Camera-type eye (tissue), 1 donor: ENCODE results near the gene GP5. TPM values are rescaled to one million over a fixed set of nuclear protein-coding genes. Genes with fewer than 3 reads are reported as not detected.

Experiments
- total RNA-seq: library from RNA; depleted of rRNA; stranded (reverse); fragments of >200 nt; gene quantifications from one replicate; pipeline ENCODE4 v1.2.3, GENCODE V29; 2014

The GP5 gene, protein sequence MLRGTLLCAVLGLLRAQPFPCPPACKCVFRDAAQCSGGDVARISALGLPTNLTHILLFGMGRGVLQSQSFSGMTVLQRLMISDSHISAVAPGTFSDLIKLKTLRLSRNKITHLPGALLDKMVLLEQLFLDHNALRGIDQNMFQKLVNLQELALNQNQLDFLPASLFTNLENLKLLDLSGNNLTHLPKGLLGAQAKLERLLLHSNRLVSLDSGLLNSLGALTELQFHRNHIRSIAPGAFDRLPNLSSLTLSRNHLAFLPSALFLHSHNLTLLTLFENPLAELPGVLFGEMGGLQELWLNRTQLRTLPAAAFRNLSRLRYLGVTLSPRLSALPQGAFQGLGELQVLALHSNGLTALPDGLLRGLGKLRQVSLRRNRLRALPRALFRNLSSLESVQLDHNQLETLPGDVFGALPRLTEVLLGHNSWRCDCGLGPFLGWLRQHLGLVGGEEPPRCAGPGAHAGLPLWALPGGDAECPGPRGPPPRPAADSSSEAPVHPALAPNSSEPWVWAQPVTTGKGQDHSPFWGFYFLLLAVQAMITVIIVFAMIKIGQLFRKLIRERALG
- total RNA-seq = 1.1 TPM

DNA sequence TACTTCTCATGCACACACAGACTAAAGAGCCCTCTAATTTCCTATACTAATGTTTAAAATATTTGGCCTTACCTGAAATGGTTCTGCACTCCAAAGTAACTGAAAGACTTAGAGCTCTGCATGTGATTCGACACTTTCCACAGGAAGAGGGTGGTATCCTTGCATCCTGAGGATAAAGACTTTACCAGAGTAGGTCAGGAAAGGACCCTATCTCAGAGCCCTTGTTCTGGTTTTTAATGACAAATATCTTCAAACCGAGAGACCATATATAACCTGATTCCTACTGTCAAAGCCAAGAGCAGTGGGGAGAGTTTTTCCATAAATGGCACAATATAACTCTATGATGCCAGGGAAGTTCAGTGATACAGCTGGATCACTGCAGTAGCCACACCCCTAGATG, at the start of gene GP5:
GP5 (minus strand) TSS at position 101 of the 400 bp plus-strand sequence. CDS start 984 bp downstream, outside the sequence.

DNA sequence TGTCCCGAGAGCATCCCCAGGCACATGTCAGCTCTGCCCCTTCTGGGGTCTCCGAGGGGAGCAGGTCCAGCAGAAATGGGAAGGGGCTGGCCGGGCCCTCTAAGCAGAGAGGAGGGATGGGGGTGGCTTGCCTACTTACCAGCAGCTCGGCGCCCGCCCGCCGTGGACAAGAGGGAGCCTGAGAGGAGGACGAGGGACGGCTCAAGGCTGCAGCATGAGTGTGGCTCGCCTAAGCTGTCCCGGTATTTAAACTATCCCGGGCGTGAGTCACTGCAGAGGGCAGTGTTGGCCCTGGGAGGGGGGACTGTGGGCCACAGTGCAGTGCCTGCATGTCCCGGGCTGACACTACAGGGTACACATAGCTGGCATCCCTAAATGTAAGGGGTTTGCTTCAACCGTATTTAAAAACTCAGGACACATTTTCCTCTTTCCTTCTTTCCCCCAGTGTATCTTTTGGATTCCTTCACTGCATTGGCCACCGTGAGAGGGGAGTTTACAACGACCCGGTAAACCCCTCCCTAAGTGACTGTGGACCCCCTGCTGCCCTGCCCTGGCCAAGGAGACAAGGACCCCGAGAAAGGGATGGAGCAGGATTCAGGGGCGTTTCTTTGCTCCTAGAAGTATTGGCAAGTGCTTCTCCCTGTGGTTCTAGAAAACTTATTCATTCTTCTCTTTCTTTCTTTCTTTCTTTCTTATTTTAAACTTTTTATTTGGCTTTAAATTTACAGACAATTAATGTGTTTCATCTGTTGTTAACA, 29.4 kb downstream of the GP5 start, which contains the start of gene LRRC15:
LRRC15 (minus strand) TSS at position 222 of the 758 bp plus-strand sequence. CDS start 8,700 bp downstream, outside the sequence.

DNA sequence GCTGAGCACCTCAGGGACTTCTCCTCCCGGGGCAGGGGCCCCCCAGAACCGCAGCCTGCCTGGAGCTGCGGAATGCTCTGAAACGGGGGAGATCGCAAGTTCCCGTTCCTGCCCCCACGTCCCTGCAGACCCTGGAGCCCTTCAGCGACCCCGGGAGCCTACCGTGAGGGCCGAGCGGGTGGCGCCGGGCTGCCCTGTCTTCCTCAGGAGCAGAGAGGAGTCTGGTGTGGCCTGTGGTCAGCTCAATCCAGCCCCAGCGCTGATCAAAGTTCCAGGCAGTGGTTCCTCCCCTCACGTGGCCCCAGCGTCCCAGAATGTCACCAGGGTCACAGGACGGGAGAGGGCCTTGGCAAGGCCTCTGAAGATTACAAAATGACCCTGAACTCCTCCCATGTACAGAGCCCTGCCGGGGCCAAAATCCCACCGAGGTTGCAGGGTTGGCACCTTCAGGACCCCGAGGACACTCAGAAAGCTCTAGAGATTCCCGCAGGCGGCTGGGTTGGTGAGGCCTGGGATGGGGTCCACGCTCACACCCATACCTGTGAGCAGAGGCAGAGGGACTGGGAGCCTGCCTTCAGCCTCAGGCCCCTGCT, 47.9 kb downstream of the GP5 start, which contains the start of gene CPN2:
CPN2 (minus strand) TSS at position 249 of the 593 bp plus-strand sequence. CDS start 8,626 bp downstream, outside the sequence.

Other genes with a start within 250 kb of the GP5 start
- gene CPN2, start 47.9 kb downstream of the GP5 start, total RNA-seq = not detected
- 1.4 TPM for gene LRRC15, start 29.5 kb downstream of the GP5 start, total RNA-seq
- gene ATP13A3, start 87.7 kb upstream of the GP5 start, total RNA-seq = 151 TPM
- gene TMEM44, start 234.2 kb upstream of the GP5 start, total RNA-seq = 17.5 TPM